Body of pancreas (tissue), 4 donors: ENCODE data around the gene SLC4A3.

ENCODE experiments used
- CTCF ChIP-seq, 7 experiments: fragments of 450-650 bp in 4 of 7; fragments of 200-600 bp in 3 of 7; sonication (generic) in 3 of 7; IDR thresholded peaks; one replicate each; pipeline ENCODE4 v1.5.1; 2016 to 2019; ENCODE audit warnings: antibody characterized with exemption in 7 of 7
- POLR2A ChIP-seq, 3 donors: fragments of 450-650 bp; IDR thresholded peaks; one replicate each; pipeline ENCODE4 v1.6.1; 2016; ENCODE audit warnings: antibody characterized with exemption in 3 of 3, mild to moderate bottlenecking in 2 of 3

GRCh38 chr2:219633276-219634065 lies 6.0 kb downstream of the SLC4A3 start:
- TF ChIP-seq CTCF (IDR thresholded peaks at IDR 0.05) = no peak
- no peak for TF ChIP-seq POLR2A (IDR thresholded peaks at IDR 0.05)
